ENCODE data around the gene LUZP2.

Gene LUZP2

DNA sequence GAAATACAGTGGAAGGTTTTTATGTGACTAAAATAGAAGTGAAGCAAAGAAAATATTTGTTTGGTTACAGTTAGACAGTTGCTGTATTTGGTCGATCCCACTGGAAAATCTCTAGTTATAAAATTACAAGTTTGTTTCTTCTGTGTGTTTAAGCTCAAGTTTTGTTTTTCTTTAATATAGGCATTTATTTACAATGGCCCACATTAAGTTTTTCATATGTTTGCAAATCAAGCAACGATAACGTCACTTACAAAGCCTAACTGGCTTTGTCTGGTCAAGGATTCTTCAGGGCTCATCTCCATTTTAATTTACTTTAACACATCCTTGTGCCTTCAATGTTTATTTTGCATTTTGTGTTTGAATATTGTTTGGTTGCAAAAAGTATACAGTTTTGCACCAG, 270.6 kb downstream of the LUZP2 start:
- no peak for DNase-seq (ENCODE audit: low read depth)
- no peak overlapping the region for H3K4me3 ChIP-seq (ENCODE audit: low read depth, low read length)

DNA sequence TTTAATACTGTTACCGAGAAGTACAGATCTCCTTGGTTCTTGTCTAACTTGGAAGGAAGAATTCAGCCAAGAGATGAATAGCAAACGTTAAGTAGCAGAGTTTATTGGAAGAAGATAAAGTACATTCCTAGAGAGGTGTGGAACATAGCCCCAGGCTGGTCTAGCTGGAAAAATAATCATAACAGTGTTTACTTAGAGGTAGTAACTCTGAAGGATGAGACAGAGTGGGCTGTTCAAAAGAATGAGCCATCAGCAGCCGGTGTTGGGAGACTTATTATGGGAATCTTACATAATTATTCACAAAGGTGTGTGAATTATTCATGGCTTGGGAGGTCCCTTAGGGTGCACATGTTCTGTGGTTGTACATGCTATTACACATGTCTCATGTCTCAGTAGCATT, 276.5 kb downstream of the LUZP2 start:
- no peak overlapping the region for H3K4me3 ChIP-seq (ENCODE audit: low read depth, low read length)
- no peak for DNase-seq (ENCODE audit: low read depth)

DNA sequence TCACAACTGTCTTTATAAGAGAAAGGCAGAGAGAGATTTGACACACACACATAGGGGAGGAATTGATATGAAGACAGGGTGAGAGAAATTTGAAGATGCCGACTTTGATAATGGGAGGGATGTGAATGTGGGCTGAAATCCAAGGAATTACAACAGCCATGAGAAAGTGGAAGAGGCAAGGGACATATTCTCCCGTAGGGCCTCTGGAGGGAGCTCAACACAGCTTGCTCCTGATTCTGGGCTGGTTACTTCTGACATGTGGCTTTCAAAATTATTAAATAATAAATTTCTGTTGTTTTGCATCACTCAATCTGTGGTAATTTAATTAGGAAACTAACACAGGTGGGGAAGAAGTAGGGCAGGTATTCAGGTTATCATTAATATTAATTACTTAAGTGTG, 282.9 kb downstream of the LUZP2 start:
- DNase-seq (ENCODE audit: low read depth): no peak
- no peak overlapping the region for H3K4me3 ChIP-seq (ENCODE audit: low read depth, low read length)

DNA sequence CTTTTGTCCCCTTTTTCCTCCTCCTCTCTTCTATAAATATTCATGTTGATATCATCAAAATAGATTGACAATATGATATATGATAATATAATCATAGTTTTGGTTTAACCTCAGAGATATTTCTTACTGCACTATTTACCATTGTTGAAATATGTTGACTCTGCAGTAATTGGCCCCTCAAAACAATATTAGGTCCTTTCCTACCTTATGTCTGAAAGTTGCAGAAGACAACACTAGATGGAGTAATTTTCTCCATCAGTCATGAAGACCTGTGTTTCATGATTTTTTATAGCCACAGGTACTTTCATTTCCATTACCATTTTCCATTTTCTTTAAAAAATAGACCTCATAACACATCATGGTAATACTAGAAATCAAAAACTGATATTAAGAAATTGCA, 284.4 kb downstream of the LUZP2 start:
- H3K4me3 ChIP-seq (ENCODE audit: low read depth, low read length): no peak overlapping the region
- no peak for DNase-seq (ENCODE audit: low read depth)

DNA sequence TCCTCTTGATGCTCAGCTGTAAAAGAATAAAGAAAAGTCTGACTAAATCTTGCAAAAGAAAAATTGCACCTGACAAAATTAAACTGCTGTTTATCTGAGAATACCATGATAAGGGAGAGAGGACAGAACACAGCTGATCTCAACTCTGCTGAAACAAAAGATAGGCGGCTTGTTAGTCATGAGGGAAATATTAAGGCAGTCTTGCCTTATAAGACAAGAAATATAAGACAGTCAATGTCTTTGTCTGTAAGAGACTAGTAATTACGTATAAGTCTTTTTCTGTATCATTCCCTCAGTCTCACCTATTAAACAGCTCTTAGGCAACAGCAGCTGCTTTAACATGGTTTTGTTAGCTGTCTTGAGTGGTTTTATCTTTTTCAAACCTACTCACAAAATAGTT, 296.6 kb downstream of the LUZP2 start:
- no peak overlapping the region for H3K4me3 ChIP-seq (ENCODE audit: low read depth, low read length)
- DNase-seq (ENCODE audit: low read depth): no peak

DNA sequence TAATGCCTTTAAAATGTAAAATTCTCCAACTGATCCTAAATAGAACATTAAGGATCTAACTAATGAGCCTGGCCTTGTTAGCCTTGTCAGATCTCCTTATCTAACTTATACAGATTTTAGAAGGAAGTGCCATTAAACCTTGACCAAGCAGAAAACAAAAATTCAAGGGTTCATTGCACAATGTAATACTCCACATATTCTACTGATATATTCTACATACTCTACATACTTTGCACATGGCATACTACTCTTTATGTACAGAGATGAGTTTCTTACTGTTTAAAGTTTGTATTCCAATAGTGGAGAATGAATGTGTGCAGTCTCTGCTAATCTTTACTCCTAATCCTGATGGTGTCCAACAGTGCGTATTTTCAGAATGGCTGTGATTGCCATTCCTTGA, 297.2 kb downstream of the LUZP2 start:
- DNase-seq (ENCODE audit: low read depth): no peak

DNA sequence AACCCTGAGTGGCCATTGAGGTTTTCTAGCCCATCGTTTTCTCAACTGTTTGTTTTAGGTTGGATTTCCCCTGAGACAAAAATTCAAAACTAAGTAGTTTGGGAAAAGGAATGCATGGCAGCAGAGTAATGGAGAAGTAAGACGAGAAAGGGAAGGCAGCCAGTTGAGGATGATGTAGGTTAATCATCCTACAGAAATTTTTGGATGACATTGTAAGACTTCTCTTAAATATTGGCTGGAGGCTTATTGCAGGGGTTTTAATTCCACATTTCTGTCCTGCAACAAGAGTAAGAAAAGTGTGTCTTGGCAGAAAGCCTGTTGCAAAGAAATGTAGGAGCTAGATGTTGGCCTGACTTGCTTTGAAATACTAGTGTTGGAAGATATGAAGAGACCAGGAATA, 308.8 kb downstream of the LUZP2 start:
- no peak for DNase-seq (ENCODE audit: low read depth)
- no peak overlapping the region for H3K4me3 ChIP-seq (ENCODE audit: low read depth, low read length)

More for the DNA sequence above, 297.2 kb downstream of the LUZP2 start:
- no peak overlapping the region for H3K4me3 ChIP-seq (ENCODE audit: low read depth, low read length)

DNA sequence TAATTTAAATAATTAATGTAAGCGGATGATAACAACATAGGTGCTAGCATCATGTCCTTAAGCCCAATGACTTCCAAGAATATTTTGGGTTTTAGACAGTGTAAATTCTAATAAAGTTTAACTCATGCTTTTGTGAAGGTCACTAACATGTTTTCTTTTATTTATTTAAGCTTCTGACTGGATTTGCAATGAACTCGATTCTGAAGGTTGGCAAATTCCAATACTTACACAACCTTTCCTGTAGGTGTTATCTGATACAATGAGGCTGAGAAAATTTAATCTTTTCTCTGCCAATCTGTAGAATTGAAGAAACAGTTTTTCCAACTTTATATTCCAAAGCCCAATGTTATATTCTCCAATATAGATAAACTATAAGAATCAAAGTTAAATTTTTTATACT, 311.3 kb downstream of the LUZP2 start:
- no peak overlapping the region for H3K4me3 ChIP-seq (ENCODE audit: low read depth, low read length)
- no peak for DNase-seq (ENCODE audit: low read depth)

DNA sequence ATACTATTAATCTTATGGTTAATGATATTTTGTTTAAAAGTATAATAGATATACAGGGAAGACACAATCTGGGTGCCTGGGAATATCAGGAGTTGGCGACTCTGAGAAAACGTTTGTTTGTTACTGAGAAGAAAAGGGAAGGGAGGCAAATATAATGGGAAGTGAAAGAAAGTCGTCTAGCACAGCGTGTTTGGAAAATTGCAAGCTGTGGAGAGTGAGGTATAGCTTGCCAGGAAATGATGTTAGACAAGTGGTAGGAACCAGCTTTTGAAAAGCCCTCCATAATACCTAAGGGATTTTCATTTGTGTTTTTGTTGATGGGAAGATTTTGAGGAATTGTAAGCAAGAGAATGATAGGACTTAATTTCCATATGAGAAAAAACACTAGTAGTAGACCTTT, 322.2 kb downstream of the LUZP2 start:
- no peak overlapping the region for H3K4me3 ChIP-seq (ENCODE audit: low read depth, low read length)
- no peak for DNase-seq (ENCODE audit: low read depth)

DNA sequence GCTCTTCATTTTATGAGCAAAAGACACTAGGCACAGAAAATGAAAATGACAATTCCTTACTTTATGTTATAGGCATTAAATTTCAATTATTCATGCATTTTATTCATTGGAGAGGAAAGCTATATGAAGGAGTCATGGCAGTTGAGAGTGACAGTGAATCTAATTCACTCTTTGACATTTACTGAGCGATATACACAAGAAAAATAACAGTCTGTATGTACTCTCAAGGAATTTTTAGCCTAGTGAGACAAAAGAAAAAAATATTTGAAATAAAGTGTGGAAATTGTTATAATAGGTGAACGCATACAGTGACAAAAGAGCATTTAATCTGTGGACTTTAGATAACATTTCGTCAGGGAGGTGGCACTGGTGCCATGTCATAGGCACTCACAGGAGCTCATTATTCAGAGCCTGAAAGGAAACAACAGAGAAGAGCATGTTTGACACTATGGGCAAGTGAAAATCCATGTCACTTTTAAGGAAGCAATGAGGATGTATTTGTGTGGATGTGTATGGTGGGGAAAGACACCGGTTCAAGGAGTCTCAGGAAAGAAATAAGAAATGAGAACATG, 323.1 kb downstream of the LUZP2 start:
- H3K4me3 ChIP-seq (ENCODE audit: low read depth, low read length): no peak overlapping the region
- no peak for DNase-seq (ENCODE audit: low read depth)

DNA sequence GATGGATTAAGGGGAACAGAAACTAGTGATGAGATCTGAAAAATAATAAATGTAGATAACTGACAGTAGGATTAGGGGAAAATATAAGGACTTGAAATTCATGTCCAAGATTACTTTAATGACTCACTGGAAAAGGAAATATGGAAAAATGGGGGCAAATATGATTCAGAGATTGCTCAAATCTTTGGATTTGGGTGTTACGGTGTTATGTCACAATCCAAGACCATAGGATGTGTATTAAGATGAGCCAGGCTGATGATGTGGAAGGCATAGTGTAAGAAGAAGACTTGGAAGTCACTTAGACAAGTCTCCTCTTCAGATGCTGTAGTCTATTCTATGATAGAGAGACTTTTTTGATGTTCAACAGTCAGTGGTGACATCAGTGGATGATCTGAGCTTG, 323.7 kb downstream of the LUZP2 start:
- no peak overlapping the region for H3K4me3 ChIP-seq (ENCODE audit: low read depth, low read length)
- DNase-seq (ENCODE audit: low read depth): no peak

DNA sequence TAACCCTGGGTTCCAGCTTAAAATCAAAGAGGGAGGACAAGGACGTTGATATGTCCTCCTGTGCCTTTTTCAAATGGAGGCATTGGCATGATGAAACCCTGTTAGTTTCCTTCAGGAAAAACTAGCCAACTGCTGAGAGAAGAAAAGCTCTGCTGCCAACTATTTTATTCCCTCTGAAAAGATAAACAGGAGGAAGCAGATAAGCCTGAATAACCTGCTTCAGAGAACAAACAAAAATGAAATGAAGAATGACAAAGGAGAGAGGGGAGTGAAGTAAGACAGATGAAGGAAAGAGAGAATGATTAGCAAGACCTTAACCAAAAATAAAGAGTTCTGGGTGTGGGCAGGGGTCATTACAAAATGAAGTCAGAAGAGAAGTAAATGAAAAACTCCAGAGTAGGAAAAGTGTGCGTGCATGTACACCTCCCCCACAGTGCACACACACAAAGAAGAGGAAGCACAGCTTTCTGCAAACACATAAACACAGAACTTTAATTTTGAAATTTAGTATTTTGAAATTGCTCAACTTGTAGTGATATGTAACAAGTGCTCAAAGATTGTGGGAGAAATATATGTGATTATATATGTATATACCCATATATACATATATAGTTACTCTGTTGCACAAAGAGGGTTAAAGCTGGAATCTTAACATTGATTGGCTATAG, 332.2 kb downstream of the LUZP2 start:
- DNase-seq (ENCODE audit: low read depth): no peak

DNA sequence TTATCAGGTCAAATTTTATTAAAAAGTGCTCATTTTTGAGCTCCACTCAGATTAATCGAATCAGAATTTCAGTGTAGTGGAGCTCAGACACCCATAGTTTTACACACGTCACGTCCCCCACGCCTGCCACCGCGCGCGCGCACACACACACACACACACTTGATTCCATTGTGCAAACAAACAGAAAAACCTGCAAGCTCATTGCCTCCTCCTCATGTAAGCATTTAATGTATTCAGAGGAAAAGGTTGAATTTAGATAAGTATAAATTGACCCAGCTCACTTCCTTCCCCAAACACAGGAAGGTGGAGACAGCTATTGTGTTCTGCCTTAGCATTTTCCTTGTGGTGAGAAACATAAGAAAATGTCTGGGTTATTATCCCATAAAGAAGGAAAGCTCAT, 336.7 kb downstream of the LUZP2 start:
- no peak for DNase-seq (ENCODE audit: low read depth)
- no peak overlapping the region for H3K4me3 ChIP-seq (ENCODE audit: low read depth, low read length)

More for the DNA sequence above, 332.2 kb downstream of the LUZP2 start:
- H3K4me3 ChIP-seq (ENCODE audit: low read depth, low read length): no peak overlapping the region

DNA sequence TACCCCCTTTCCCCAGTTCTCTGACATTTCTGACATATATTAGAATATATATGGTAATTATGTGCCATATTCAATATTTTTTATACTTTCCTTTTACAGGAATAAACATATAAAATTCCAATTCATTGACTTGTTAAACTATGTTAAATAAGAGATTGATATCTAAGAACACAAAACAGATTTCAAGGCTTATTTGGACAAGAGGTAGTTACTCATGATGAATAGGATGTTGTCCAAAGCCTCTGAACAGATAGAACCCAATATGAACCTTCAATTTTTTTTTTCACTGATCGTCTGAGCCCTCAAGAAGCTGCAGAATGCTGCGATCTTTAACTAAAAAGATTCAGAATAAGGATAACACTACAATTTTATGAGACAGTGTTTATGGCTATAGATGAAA, 340.3 kb downstream of the LUZP2 start:
- no peak overlapping the region for H3K4me3 ChIP-seq (ENCODE audit: low read depth, low read length)
- no peak for DNase-seq (ENCODE audit: low read depth)

DNA sequence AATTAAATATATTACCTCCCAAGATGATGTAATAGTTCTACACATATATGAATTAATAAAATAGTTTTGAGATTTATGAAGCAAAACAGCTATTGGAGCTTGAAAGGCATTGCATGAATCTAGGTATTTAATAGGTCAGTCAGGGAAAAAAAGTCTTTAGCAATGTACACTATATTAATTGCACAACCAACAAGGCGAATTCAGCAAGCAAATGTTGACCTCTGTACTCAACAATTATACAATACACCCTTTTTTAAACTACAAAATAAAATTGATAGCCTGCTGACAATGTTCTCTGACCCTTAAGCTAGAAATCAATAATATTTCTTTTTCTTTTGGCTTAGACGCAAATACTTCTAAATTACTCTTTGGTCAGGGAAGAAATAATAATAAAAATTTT, 345.5 kb downstream of the LUZP2 start:
- no peak overlapping the region for H3K4me3 ChIP-seq (ENCODE audit: low read depth, low read length)
- DNase-seq (ENCODE audit: low read depth): no peak

DNA sequence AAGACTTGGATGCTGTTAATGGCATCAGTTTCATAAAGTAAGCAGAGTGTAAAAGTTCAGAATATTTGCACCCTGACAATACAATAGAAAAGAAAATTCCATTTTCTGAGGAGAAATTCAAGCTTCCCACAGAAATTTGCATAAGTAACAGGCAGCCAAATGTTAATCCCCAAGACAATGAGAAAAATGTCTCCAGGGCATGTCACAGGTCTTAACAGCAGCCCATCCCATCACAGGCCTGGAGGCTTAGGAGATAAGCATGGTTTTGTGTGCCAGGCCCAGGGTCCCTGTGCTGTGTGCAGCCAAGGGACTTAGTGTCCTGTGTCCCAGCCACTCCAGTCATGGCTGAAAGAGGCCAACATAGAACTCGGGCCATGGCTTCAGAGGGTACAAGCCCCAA, 347.6 kb downstream of the LUZP2 start:
- no peak overlapping the region for H3K4me3 ChIP-seq (ENCODE audit: low read depth, low read length)
- DNase-seq (ENCODE audit: low read depth): no peak

DNA sequence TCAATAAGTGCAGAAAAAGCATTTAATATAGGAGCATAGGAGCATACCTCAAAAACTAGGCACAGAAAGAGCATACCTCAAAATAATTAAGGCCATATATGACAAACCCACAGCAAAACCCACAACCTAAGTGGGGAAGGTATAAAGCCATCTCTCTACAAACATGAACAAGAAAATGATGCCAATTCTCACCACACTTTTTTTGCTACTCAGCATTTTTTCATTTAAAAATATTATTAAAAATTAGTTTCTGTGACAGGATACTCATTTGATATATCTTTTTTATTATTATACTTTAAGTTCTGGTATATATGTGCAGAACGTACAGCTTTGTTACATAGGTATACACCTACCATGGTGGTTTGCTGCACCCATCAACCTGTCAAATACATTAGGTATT, 352.0 kb downstream of the LUZP2 start:
- H3K4me3 ChIP-seq (ENCODE audit: low read depth, low read length): no peak overlapping the region
- no peak for DNase-seq (ENCODE audit: low read depth)

DNA sequence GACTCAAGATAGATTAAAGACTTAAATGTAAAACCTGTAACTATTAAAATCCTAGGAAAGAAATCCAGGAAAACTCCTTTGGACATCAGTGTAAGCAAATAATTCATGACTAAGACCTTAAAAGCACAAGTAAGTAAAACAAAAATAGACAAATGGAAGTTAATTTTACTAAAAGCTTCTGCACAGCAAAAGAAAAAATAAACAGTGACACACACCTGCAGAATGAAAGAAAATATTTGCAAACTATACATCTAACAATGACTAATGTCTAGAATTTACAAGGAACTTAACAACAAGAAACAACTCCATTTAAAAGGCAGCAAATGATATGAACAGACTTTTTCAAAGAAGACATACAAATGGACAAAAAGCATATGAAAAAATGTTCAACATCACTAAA, 359.1 kb downstream of the LUZP2 start:
- no peak for DNase-seq (ENCODE audit: low read depth)
- H3K4me3 ChIP-seq (ENCODE audit: low read depth, low read length): no peak overlapping the region

DNA sequence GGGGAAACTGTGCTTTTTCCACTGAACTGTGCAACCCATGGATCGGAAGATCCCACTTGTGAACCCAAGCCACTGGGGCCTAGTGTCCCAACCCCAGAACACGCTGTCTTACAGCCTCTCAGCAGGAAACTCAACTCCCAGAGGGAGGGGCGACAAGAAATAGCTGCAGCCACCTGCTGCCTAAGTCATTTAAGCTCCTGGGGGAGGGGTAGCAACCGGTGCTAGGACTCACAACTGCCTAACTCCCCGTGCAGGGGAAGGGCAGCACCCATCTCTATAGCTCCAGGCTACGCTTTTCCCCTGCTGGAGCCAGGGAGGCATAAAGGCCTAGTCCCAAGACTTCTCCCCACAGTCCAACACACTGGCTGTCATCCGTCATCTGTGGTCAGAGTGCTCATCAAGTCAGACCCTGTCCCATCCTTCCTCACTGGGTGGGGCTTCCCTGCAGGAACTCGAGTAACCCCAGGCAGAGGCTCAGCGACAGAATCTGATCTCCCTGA, 363.0 kb downstream of the LUZP2 start:
- no peak for DNase-seq (ENCODE audit: low read depth)
- no peak overlapping the region for H3K4me3 ChIP-seq (ENCODE audit: low read depth, low read length)

DNA sequence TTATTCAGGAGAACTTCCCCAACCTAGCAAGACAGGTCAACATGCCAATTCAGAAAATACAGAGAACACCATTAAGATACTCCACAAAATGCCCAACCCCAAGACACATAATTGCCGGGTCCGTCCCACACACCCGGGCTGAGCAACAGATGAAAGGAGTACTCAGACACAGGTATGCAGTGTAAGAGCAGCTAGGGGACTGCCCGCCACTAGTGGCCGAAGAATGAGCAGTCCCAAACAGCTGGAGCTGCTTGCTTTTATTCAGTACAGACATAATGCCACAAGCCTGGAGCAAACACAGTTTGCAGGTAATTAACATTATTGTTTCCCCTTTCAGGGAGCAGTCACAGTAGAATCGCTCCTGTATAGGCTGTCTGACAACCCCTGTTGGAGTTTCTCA, 364.6 kb downstream of the LUZP2 start:
- no peak overlapping the region for H3K4me3 ChIP-seq (ENCODE audit: low read depth, low read length)
- no peak for DNase-seq (ENCODE audit: low read depth)

DNA sequence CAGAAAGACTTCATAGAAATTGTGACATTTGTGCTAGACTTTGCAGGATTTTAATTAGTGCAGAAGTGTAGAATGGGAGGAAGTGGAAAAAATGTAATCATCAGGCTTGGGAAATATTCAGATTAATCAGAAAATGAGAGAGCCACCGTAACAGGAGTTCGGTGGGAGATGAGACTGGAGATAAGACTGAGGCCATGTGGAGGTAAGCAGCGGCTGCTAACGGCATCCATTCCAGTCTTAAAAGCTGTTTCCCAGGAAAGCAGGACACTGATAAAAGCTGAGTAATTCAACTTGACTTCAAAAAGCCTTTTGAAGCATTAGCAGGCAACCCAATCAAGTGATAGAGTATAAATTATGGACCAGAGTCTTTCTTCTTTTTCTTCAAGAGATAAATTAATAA, 369.9 kb downstream of the LUZP2 start:
- no peak overlapping the region for H3K4me3 ChIP-seq (ENCODE audit: low read depth, low read length)
- DNase-seq (ENCODE audit: low read depth): no peak

DNA sequence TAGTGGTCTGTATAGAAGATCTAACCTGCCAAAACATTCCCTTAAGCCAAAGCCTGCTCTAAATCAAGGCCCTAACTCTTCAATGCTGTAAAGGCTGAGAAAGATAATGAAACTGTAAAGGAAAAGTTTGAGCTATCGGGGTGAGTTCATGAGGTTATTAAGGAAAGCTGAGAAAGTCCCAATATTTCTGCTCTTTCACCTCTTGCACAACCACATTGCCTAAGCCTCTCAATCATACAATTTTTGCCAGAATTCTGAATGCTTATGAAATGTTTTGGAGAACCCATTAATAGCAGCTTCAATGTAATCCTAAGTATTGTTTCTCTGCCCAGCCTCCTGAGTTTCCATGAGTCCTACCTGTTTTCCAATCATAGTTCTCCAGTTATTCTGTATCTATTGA, 373.2 kb downstream of the LUZP2 start:
- no peak overlapping the region for H3K4me3 ChIP-seq (ENCODE audit: low read depth, low read length)
- no peak for DNase-seq (ENCODE audit: low read depth)

All from skeletal muscle cell (primary cell).